ENCODE results near the gene HS6ST1. TPM values are rescaled to one million over a fixed set of nuclear protein-coding genes. Genes with fewer than 3 reads are reported as not detected.

HS6ST1 gene
- total RNA-seq, 1 donor from 2014 or later, result 31.1 TPM

DNA sequence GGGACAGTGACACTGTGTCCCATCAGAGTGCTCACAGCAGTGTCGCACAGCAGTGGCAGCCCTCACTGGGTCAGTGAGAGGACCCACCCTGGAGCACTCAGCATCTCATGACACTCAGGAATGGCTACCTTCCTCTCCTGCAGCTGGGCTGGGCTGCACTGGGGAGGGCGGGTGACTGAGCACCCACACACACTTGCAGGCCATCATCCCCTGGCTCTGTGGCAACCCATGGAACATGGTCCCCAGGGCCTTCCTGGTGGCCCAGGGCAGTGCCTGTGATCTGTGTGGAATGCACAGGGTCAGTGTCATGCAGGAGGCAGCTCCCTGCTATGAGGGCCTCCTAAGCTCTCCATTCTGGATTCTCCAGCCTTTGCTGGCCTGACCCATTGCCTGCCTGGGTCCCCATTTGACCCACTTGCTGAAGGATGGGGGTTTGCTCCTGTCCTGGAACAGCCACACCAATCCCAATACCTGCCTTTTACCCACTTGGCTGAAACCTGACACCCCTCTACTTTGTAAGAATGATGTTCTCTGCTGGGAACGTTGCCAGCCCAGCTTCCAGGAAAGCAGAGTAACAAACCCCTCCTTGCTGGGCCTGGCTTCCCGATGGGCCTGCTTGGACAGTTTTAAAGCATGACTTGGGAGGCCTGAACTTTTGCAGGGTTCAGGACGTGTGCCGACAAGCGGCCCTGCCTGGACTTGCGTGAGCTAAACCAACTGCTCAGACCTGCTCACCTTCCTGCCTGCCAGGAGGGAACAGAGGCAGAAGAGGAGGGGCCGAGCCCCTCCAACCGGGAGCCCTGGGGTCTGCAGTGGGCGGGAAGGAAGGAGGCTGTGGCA lies 13.7 kb downstream of the HS6ST1 start:
- Histone ChIP-seq H3F3A (ENCODE audit: low read depth) (peaks cover 6% of the 10 kb centered on the region), H3K9ac (no peak overlapping the region), H3K36me3 (no peaks in the 10 kb centered on the region), H3K79me2 (ENCODE audit: low read depth) (peaks cover 99% of the 10 kb centered on the region), H3K27me3 (no peaks in the 10 kb centered on the region), H3K4me1 (peaks cover 33% of the 10 kb centered on the region), H4K20me1 (ENCODE audit: low read depth) (peaks cover 100% of the 10 kb centered on the region), H2AFZ (replicated peaks) (no peak overlapping the region), H3K9me3 (ENCODE audit: low read depth) (no peaks in the 10 kb centered on the region), H3K27ac (peak overlapping the region; percentile 66), H3K4me3 (no peak overlapping the region), H3K4me2 (peak overlapping the region; percentile 61)
- H3K36me3 Mint-ChIP-seq, result peaks cover 4% of the 10 kb centered on the region
- H3K27me3 Mint-ChIP-seq (ENCODE audit: insufficient read depth, low read depth), result peaks cover 6% of the 10 kb centered on the region
- H3K27ac Mint-ChIP-seq, result peak overlapping the region; percentile 42
- DNase-seq (ENCODE audit: low spot score), result peak; percentile 58
- H3K9me3 Mint-ChIP-seq, result no peaks in the 10 kb centered on the region
- peaks cover 63% of the 10 kb centered on the region for H3K4me1 Mint-ChIP-seq
- H3K4me3 Mint-ChIP-seq, result no peak overlapping the region
- no peak for TF ChIP-seq EZH2phosphoT487 (IDR thresholded peaks at IDR 0.05)

DNA sequence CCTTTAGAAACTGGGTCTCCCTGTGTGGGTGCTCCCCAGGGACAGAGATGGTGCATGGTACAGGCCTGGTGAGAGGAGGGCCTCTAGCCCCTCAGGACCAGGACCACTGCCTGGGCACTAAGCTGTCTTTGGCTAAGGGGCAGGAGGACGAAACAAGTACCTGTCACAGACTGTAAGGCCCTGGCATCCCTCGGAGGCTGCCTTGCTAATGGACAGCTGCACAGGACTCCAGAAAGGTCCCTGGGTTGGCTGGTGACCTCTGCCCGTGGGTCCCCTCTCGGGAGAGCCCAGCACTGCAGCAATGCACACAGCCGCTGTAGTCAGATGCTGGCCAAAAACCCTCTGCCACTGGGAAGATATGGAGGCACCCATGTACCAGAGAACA lies 14.3 kb downstream of the HS6ST1 start:
- no peak overlapping the region for H3K4me3 Mint-ChIP-seq
- peaks cover under 1% of the 10 kb centered on the region for H3K9me3 Mint-ChIP-seq
- Histone ChIP-seq H3K27me3 (no peaks in the 10 kb centered on the region), H3F3A (ENCODE audit: low read depth) (no peaks in the 10 kb centered on the region), H3K4me2 (no peak overlapping the region), H3K79me2 (ENCODE audit: low read depth) (peaks cover 99% of the 10 kb centered on the region), H3K4me1 (peaks cover 28% of the 10 kb centered on the region), H4K20me1 (ENCODE audit: low read depth) (peaks cover 100% of the 10 kb centered on the region), H3K9me3 (ENCODE audit: low read depth) (no peaks in the 10 kb centered on the region), H3K4me3 (no peak overlapping the region), H3K36me3 (no peaks in the 10 kb centered on the region), H2AFZ (replicated peaks) (no peak overlapping the region), H3K27ac (no peak overlapping the region), H3K9ac (no peak overlapping the region)
- no peak for DNase-seq (ENCODE audit: low spot score)
- peaks cover 6% of the 10 kb centered on the region for H3K27me3 Mint-ChIP-seq (ENCODE audit: insufficient read depth, low read depth)
- H3K4me1 Mint-ChIP-seq, result peaks cover 57% of the 10 kb centered on the region
- H3K27ac Mint-ChIP-seq, result peak overlapping the region; percentile 66
- TF ChIP-seq EZH2 (IDR thresholded peaks at IDR 0.05), result no peak
- TF ChIP-seq, protein P1, sequence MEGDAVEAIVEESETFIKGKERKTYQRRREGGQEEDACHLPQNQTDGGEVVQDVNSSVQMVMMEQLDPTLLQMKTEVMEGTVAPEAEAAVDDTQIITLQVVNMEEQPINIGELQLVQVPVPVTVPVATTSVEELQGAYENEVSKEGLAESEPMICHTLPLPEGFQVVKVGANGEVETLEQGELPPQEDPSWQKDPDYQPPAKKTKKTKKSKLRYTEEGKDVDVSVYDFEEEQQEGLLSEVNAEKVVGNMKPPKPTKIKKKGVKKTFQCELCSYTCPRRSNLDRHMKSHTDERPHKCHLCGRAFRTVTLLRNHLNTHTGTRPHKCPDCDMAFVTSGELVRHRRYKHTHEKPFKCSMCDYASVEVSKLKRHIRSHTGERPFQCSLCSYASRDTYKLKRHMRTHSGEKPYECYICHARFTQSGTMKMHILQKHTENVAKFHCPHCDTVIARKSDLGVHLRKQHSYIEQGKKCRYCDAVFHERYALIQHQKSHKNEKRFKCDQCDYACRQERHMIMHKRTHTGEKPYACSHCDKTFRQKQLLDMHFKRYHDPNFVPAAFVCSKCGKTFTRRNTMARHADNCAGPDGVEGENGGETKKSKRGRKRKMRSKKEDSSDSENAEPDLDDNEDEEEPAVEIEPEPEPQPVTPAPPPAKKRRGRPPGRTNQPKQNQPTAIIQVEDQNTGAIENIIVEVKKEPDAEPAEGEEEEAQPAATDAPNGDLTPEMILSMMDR (IDR thresholded peaks at IDR 0.05), result no peak
- no peak for TF ChIP-seq EZH2phosphoT487 (IDR thresholded peaks at IDR 0.05)
- peaks cover 5% of the 10 kb centered on the region for H3K36me3 Mint-ChIP-seq

DNA sequence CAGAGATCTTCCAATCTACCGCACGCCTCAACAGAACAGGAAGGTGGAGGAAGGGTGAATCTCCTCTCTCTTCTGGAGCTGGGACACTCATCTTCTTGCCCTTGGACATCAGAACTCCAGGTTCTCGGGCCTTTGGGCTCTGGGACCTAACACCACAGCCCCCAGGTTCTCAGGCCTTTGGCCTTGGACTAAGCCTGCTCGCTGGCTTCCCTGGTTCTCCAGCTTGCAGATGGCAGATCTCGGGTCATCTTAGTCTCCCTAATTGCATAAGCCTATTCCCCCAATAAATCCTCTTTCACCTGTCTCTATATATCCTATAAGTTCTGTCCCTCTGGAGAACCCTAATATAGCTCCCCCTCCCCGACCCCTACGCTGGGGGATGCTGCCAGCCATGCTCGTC lies 14.8 kb downstream of the HS6ST1 start:
- H3K27me3 ChIP-seq, result no peaks in the 10 kb centered on the region
- DNase-seq (ENCODE audit: low spot score), result no peak
- no peak overlapping the region for H3K9ac ChIP-seq
- H4K20me1 ChIP-seq (ENCODE audit: low read depth), result peaks cover 100% of the 10 kb centered on the region
- peaks cover 28% of the 10 kb centered on the region for H3K4me1 ChIP-seq
- no peak overlapping the region for H2AFZ ChIP-seq (replicated peaks)
- no peaks in the 10 kb centered on the region for H3K9me3 ChIP-seq (ENCODE audit: low read depth)
- Mint-ChIP-seq H3K27ac (peak overlapping the region; percentile 66), H3K4me3 (no peak overlapping the region), H3K36me3 (peaks cover 8% of the 10 kb centered on the region), H3K4me1 (peaks cover 56% of the 10 kb centered on the region), H3K9me3 (peaks cover 3% of the 10 kb centered on the region), H3K27me3 (ENCODE audit: insufficient read depth, low read depth) (peaks cover 6% of the 10 kb centered on the region)
- H3F3A ChIP-seq (ENCODE audit: low read depth), result no peaks in the 10 kb centered on the region
- H3K4me3 ChIP-seq, result no peak overlapping the region
- TF ChIP-seq EZH2 (IDR thresholded peaks at IDR 0.05) (no peak), EZH2phosphoT487 (IDR thresholded peaks at IDR 0.05) (no peak)
- TF ChIP-seq, protein P1 (IDR thresholded peaks at IDR 0.05), result no peak
- H3K79me2 ChIP-seq (ENCODE audit: low read depth), result peaks cover 99% of the 10 kb centered on the region
- H3K27ac ChIP-seq, result no peak overlapping the region
- no peak overlapping the region for H3K4me2 ChIP-seq
- H3K36me3 ChIP-seq, result no peaks in the 10 kb centered on the region

Data from neural progenitor cell (in vitro differentiated cells).